Measurements from ENCODE around the gene NUDT16L1.

DNA sequence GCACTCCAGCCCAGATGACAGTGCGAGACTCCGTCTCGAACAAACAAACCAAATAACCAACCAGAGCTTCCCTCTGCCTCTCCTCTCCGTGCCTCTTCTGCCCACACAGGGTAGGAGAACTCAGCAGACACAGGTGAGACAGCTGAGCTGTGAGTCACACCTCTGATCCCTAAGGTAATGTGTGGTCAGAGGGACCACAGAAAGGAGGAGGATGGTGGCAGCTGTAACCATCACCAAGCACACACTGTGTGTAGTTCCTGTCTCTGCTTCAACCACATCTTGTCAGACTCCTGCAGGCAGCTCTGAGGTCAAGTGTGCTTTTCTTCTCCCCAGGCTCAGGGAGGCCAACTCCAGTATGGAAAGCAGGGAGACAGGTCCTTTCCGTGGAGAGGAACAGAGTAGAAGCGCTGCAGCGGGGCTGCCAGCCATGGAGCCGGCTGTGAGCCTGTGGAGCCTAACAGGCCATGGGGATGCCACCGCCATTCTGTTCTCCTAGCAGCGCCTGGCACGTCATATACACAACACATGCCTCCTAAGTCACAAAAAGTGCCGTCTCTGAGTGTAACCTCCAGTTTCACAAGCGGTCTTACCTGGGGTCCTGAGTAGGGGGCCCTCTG, 7.1 kb downstream of the NUDT16L1 start:
- TF ChIP-seq, protein P1, sequence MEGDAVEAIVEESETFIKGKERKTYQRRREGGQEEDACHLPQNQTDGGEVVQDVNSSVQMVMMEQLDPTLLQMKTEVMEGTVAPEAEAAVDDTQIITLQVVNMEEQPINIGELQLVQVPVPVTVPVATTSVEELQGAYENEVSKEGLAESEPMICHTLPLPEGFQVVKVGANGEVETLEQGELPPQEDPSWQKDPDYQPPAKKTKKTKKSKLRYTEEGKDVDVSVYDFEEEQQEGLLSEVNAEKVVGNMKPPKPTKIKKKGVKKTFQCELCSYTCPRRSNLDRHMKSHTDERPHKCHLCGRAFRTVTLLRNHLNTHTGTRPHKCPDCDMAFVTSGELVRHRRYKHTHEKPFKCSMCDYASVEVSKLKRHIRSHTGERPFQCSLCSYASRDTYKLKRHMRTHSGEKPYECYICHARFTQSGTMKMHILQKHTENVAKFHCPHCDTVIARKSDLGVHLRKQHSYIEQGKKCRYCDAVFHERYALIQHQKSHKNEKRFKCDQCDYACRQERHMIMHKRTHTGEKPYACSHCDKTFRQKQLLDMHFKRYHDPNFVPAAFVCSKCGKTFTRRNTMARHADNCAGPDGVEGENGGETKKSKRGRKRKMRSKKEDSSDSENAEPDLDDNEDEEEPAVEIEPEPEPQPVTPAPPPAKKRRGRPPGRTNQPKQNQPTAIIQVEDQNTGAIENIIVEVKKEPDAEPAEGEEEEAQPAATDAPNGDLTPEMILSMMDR (IDR thresholded peaks at IDR 0.05; ENCODE audit: low read length) = no peak
- no peak for TF ChIP-seq EZH2 (IDR thresholded peaks at IDR 0.05; ENCODE audit: borderline replicate concordance, low read length)
